HG03045 (cell line): ENCODE data around the gene MRPL49.

ENCODE experiments used
- ATAC-seq: cut with Tn5 transposase; IDR thresholded peaks from one replicate; pipeline ENCODE4 v1.9.1; 2021; ENCODE audit warnings: mild to moderate bottlenecking, moderate library complexity; ENCODE audit not compliant: unreplicated experiment

Gene MRPL49

GRCh38 chr11:65121865-65122696 is at the start of gene MRPL49, which contains the start of gene FAU:
TSS of gene MRPL49 (plus strand) at chr11:65122321. CDS start at chr11:65122347, 26 bp downstream.
TSS of gene FAU (minus strand) at chr11:65122134. CDS start at chr11:65121813, 321 bp downstream.
- ATAC-seq: peak; percentile 65

DNA sequence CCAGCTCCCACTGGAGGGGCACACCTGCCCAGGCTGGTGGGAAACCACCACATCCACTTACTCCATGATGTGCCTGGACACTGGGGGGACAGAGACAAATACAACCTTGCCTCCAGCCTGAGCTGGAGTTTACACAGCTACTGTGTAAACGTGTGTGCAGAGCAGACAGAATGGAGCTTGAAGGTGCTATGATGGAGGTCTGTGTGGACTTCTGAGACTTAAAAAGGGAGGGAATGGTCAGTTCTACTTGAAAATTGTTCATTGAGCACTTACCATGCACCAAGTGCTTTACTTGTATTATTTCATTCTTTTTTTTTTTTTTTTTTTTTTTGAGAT is 49.5 kb upstream of the MRPL49 start:
- no peak for ATAC-seq

- no peak for ATAC-seq
Observed at GRCh38 chr11:65077451-65077850, 44.7 kb upstream of the MRPL49 start.

DNA sequence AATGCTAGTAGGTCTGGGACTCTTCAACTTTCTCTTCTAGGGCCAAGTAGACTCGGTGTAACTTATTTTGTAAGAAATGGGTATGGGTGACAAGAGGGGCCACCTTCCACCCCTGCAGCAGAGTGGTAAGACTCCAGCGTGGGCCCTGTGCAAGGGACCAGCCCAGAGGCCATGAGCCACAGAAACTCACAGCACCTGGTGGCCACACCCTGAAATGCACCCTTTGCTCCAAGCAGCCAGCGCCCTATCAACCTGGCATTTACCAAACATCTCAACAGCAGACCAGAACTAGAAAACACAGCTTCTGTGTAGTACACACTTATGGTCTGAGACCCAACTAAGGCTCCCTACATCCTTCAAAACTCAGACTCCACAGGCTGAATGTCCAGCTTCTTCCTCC is 44.0 kb upstream of the MRPL49 start:
- ATAC-seq: no peak

DNA sequence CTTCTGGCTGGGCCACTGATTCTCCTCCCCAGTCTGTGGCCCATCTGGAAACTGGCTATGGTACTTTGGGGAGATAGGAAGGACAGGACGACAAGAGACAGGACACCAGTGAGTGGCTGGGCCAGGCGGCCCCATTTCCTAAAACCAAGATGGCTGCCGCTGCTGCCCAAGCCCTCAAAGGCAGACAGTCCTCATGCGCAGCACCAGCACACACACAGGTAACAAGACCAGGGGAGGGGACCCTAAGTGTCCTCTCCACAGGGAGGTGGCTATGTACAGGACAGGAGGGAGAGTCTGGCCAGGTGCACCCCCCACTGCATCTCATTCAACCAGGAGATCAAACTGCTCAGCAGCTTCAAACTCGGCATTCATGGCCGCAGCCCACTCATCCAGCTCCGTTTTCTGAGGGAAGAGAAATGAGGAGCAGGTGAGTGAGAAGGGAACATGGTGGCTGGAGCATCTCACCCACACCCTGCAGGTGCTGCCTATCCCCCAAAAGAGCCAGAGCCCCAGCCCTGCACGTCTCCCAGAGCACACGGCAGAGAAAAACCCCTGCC is 43.3 kb upstream of the MRPL49 start:
- no peak for ATAC-seq

DNA sequence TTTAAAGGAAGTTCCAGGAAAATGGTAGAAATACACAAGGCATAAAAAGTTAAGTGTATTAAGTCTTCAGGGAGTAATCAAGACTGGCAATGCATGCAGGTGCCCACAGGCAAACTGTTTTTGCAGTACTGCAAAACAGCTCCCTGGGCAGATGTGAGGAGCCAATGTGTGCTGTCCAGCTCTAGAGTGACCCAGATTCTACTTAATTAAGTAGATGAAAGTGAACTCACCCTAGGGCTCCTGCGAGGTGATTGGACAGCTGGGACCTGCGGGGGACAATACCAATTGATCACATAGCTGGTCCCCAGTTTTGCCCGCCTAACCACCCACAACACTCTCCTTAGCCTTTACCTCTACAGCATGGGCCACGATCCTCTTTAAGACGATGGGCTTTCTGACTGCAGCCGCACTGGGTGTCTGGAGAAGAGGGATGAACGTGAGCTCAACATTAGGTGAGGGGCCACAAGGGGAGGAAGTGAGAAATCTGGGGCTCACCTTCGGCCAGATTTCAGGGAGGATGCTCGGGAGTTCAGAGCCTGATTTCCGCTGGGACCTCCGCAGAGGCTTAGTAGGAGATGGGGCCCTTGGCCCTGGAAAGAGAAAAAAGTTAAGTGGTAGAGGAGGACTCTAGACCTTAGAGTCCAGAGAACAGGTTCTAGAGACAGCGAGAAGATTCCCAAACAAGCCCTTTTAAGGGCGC is 38.8 kb upstream of the MRPL49 start:
- peak; percentile 18 for ATAC-seq

- ATAC-seq: peak; percentile 71
Observed at GRCh38 chr11:65083834-65084597, 38.1 kb upstream of the MRPL49 start, which contains the start of the genes CDCA5 and ZFPL1. TSS of gene CDCA5 (minus strand) at chr11:65084040. CDS start at chr11:65083978, 62 bp downstream. TSS of gene ZFPL1 (plus strand) at chr11:65084222. CDS start at chr11:65084699, 477 bp downstream.

DNA sequence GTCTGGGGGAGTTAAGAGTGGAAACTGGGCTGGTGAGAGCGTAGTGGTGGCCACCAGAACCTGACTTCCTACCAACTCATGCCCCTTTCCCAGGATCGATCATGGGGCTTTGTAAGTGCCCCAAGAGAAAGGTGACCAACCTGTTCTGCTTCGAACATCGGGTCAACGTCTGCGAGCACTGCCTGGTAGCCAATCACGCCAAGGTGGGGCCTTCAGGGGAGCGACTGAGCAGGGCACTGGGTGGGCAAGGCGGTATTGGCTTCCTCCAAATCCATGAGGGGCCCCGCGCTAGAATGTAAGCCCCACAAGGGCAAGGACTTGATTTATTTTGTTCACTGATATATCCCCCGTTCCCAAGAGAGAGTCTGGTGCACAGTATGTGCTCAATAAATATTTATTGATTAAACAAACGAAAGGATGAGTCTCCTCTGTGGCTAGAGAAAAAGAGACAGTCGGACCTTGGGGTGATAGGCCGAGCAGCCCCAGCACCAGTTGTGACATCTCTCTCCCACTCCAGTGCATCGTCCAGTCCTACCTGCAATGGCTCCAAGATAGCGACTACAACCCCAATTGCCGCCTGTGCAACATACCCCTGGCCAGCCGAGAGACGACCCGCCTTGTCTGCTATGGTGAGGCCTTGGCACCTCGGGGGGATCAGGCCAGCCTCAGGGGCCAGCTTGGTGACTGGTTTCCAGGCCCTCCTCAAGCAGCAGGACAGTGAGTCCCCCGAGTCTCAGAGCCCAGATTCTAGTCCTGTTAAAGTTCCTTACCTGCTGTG is 37.3 kb upstream of the MRPL49 start:
- no peak for ATAC-seq

DNA sequence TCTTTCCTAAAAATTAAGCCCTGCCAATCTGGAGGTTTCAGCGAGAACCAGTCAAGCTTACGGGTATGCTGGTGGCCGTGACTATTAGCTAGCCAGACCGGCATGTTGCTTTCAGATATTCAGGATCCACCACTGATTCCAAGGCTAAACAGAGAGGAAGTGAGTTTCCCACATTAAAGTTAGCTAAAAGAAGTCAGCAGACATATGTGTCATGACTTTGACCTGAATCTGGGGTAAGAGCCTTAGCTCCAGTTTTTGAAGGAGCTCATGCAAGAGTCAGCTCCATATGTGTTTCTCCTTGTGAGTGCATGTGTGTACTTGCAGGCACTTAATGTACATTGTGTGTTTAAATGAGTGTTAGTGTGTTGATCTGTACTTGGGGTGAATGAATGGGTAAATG is 36.7 kb upstream of the MRPL49 start:
- ATAC-seq: no peak

GRCh38 chr11:65086809-65087208 is 35.3 kb upstream of the MRPL49 start:
- no peak for ATAC-seq

DNA sequence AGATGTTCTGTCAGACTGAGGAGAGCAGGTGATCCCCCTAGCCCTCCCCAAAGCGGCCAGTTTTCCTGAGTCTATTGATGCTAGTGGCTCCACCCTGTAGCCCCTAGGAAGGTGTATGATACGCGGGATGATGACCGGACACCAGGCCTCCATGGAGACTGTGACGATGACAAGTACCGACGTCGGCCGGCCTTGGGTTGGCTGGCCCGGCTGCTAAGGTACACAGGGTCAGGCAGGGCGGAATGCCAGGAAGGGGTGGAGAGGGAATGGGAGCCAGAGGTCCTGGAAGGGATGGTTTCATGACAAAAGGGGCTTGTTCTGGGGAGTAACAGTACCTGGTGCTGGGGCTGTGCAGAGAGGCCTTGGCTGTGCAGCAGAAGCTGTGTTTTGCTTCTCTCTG is 34.9 kb upstream of the MRPL49 start:
- ATAC-seq: no peak

- ATAC-seq: no peak
Observed at GRCh38 chr11:65087827-65088226, 34.3 kb upstream of the MRPL49 start.

- ATAC-seq: no peak
Observed at GRCh38 chr11:65089621-65090020, 32.5 kb upstream of the MRPL49 start.

GRCh38 chr11:65090628-65091027 is 31.5 kb upstream of the MRPL49 start:
- ATAC-seq: no peak

DNA sequence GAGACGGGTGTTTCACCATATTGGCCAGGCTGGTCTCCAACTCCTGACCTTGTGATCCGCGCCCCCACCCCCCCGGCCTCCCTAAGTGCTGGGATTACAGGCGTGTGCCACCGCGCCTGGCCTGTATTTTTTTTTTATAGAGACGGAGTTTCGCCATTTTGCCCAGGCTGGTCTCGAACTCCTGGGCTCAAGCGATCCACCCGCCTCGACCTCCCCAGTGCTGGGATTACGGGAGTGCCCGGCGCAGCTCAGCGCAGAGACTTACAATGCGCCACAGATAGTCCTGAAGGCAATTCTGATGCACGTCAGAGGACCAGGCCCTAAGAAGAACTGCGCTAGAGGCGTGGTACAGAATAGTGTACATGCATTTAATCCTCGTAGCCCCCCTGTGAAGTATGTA is 26.7 kb upstream of the MRPL49 start:
- ATAC-seq: no peak

DNA sequence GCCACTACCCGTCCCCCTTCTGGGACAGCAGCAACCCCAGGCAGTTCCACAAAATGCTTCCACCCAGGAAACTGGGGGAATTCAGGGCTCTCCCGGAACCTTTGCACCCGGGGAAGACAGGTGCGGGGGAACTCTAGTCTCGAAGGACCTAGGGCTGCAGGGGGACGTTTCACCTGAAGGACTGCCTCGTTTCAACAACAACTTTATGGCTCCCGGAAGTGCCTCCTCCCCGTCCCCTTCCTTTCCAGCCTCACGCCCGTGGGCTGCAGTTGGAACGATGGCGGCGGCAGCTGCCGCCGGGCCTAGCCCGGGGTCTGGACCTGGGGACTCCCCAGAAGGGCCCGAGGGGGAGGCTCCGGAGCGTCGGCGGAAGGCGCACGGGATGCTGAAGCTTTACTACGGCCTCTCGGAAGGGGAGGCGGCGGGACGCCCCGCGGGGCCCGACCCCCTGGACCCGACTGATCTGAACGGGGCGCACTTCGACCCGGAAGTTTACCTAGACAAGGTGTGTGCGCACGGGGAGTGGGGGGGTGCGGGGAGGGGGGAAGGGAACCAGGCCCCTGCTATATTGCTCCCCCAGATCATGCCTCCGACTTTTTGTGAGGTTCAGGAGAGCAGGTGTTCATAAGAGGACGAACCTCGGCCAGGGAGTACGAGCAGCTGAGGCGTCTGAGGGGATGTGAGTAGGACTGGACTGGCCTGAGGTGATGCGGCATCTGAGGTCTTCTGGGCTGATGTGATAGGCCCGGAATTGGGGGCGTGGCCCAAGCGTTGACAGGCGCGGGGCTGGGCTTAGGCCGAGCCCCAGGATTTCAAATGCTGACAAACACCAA is 25.9 kb upstream of the MRPL49 start, which contains the start of gene VPS51:
VPS51 (plus strand) TSS at position 241 of the 833 bp plus-strand sequence; CDS start at position 278, 37 bp downstream.
- ATAC-seq: peak; percentile 73

GRCh38 chr11:65096926-65097325 is 25.2 kb upstream of the MRPL49 start:
- no peak for ATAC-seq

DNA sequence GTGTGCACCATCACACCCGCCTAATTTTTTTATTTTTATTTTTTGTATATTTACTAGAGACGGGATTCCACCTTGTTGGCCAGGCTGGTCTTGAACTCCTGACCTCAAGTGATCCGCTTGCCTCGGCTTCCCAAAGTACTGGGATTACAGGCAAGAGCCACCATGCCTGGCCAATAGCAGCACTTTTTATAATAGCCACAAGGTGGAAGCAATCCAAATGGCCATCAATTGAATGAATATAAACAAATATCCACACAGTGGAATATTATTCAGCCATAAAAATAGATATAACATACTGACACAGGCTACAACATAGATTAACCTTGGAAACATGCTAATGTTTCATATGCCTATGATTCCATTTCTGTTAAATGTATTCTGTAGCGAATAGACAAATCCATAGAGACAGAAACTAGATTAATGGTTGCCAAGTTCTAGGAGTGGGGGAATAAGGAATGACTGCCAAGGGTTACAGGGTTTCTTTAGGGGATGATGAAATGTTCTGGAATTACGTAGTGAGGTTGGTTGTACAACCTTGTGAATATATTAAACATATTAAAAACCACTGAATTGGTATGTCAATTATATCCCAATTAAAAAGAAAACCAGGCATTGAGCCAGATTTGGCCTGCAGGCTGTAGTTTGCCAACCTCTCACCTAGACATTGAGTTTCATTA is 21.3 kb upstream of the MRPL49 start:
- no peak for ATAC-seq
